ENCODE measurements around the gene NUP35.
A peak's percentile ranks its signal among the peaks of the same experiment; 100 is the strongest.

- TF ChIP-seq CTCF (IDR thresholded peaks at IDR 0.05) (no peak), REST (IDR thresholded peaks at IDR 0.05; ENCODE audit: insufficient read depth in 1 of 2, low read depth in 2 of 2, low read length in 1 of 2) (peak; percentile 16 to 43; a peak in 1 of 4 replicates), POLR2AphosphoS5 (IDR thresholded peaks at IDR 0.05; ENCODE audit: low read depth, low read length) (peak; percentile 92)
Observed at GRCh38 chr2:183124222-183124956, at the start of gene NUP35.

Measured in Panc1 (cell line).